Measurements from ENCODE around the gene RPL10A. TPM values are rescaled to one million over a fixed set of nuclear protein-coding genes. Genes with fewer than 3 reads are reported as not detected.

RPL10A gene
- total and polyA plus RNA-seq, 4 experiments from 2014 or later, result 844 to 2,070 (median 1,531) TPM

GRCh38 chr6:35497571-35498421 is 29.6 kb downstream of the RPL10A start:
- Histone ChIP-seq H3K27ac (ENCODE audit: low read depth, low read length) (peak overlapping the region; percentile 43), H3K4me3 (ENCODE audit: low read length in 2 of 2) (peak overlapping the region in 1 of 2 donors; percentile 59), H3K4me1 (ENCODE audit: insufficient read depth, low read length) (peaks cover 10% of the 10 kb centered on the region), H3K36me3 (ENCODE audit: insufficient read depth, low read length) (no peaks in the 10 kb centered on the region), H3K9me3 (ENCODE audit: control insufficient read depth in 1 of 2, low read length in 2 of 2) (no peaks in the 10 kb centered on the region), H3K27me3 (ENCODE audit: insufficient read depth, low read length) (no peaks in the 10 kb centered on the region)
- Mint-ChIP-seq H3K4me1 (peaks cover 10 to 37% (median 15%) of the 10 kb centered on the region in 4 donors), H3K27ac (peak overlapping the region in 3 of 7 donors; percentile 9 to 70 (median 55)), H3K36me3 (no peaks in the 10 kb centered on the region), H3K27me3 (peaks cover 9 to 18% of the 10 kb centered on the region in 2 donors), H3K9me3 (peaks cover 0 to 1% (median 0%) of the 10 kb centered on the region in 8 donors), H3K4me3 (peak overlapping the region; percentile 72 to 85 (median 82))
- DNase-seq, result peak; percentile 25 to 56 (median 37)
- intact Hi-C loops (cut with micrococcal nuclease), result loop anchor here (1.0 kb wide), 1 partner anchor 29 kb away; the partner anchor contains the start of gene RPL10A
- ChIA-PET CTCF (ENCODE audit: partially characterized antibody) (interaction anchor here (0.7 kb wide), 2 partner anchors 25 to 156 kb away, joined by 3 read pairs; no protein-coding TSS in a partner anchor), POLR2A (ENCODE audit: partially characterized antibody) (interaction anchor here (1.0 to 2.8 kb wide), 9 partner anchors 17 to 239 kb away, joined by 3 to 15 read pairs (median 3); partner anchors contain the start of genes FANCE and RPL10A)

- no peak for DNase-seq
- peaks cover 9 to 22% of the 10 kb centered on the region in 2 donors for H3K27me3 Mint-ChIP-seq
- peak overlapping the region; percentile 72 to 85 (median 82) for H3K4me3 Mint-ChIP-seq
- CTCF ChIA-PET (ENCODE audit: partially characterized antibody), result interaction anchor here (0.7 kb wide), 1 partner anchor 157 kb away, joined by 3 read pairs; no protein-coding TSS in a partner anchor
- intact Hi-C loops (cut with micrococcal nuclease), result no loop called here
- no peaks in the 10 kb centered on the region for H3K36me3 Mint-ChIP-seq
- Histone ChIP-seq H3K4me1 (ENCODE audit: insufficient read depth, low read length) (peaks cover 10% of the 10 kb centered on the region), H3K4me3 (ENCODE audit: low read length in 2 of 2) (no peak overlapping the region), H3K27ac (ENCODE audit: low read depth, low read length) (no peak overlapping the region), H3K27me3 (ENCODE audit: insufficient read depth, low read length) (no peaks in the 10 kb centered on the region), H3K36me3 (ENCODE audit: insufficient read depth, low read length) (no peaks in the 10 kb centered on the region), H3K9me3 (ENCODE audit: control insufficient read depth in 1 of 2, low read length in 2 of 2) (no peaks in the 10 kb centered on the region)
- H3K27ac Mint-ChIP-seq, result peak overlapping the region in 6 of 7 donors; percentile 22 to 79 (median 64)
- POLR2A ChIA-PET (ENCODE audit: partially characterized antibody), result interaction anchor here (1.0 to 2.8 kb wide), 7 partner anchors 16 to 239 kb away, joined by 3 to 15 read pairs (median 3); partner anchors contain the start of gene RPL10A
- H3K9me3 Mint-ChIP-seq, result peaks cover 0 to 1% (median 0%) of the 10 kb centered on the region in 8 donors
- H3K4me1 Mint-ChIP-seq, result peaks cover 10 to 32% (median 14%) of the 10 kb centered on the region in 4 donors
Measured at GRCh38 chr6:35498422-35499067, 30.3 kb downstream of the RPL10A start.

GRCh38 chr6:35499372-35499771 is 31.2 kb downstream of the RPL10A start:
- H3K4me3 Mint-ChIP-seq, result peak overlapping the region in 3 of 8 donors; percentile 19 to 43 (median 23)
- no peak overlapping the region for H3K27ac ChIP-seq (ENCODE audit: low read depth, low read length)
- intact Hi-C loops (cut with micrococcal nuclease), result no loop called here
- POLR2A ChIA-PET (ENCODE audit: partially characterized antibody), result interaction anchor here (1.2 kb wide), 1 partner anchor 155 kb away, joined by 3 read pairs; no protein-coding TSS in a partner anchor
- no peaks in the 10 kb centered on the region for H3K9me3 ChIP-seq (ENCODE audit: control insufficient read depth in 1 of 2, low read length in 2 of 2)
- H3K27ac Mint-ChIP-seq, result peak overlapping the region in 1 of 7 donors; percentile 9
- H3K36me3 ChIP-seq (ENCODE audit: insufficient read depth, low read length), result no peaks in the 10 kb centered on the region
- DNase-seq, result no peak
- no peak overlapping the region for H3K4me3 ChIP-seq (ENCODE audit: low read length in 2 of 2)
- peaks cover 9 to 22% of the 10 kb centered on the region in 2 donors for H3K27me3 Mint-ChIP-seq
- peaks cover 6 to 25% (median 9%) of the 10 kb centered on the region in 4 donors for H3K4me1 Mint-ChIP-seq
- no peaks in the 10 kb centered on the region for H3K27me3 ChIP-seq (ENCODE audit: insufficient read depth, low read length)
- H3K4me1 ChIP-seq (ENCODE audit: insufficient read depth, low read length), result peaks cover 10% of the 10 kb centered on the region
- peaks cover 0 to 1% (median 0%) of the 10 kb centered on the region in 8 donors for H3K9me3 Mint-ChIP-seq
- CTCF ChIA-PET (ENCODE audit: partially characterized antibody), result no interaction called here
- H3K36me3 Mint-ChIP-seq, result no peaks in the 10 kb centered on the region

GRCh38 chr6:35500782-35501181 is 32.6 kb downstream of the RPL10A start:
- Mint-ChIP-seq H3K27ac (no peak overlapping the region), H3K27me3 (peaks cover 9 to 22% of the 10 kb centered on the region in 2 donors), H3K4me1 (peaks cover 4 to 14% (median 7%) of the 10 kb centered on the region in 4 donors), H3K4me3 (no peak overlapping the region), H3K9me3 (peaks cover 0 to 1% (median 0%) of the 10 kb centered on the region in 8 donors), H3K36me3 (no peaks in the 10 kb centered on the region)
- no peaks in the 10 kb centered on the region for H3K36me3 ChIP-seq (ENCODE audit: insufficient read depth, low read length)
- POLR2A ChIA-PET (ENCODE audit: partially characterized antibody), result no interaction called here
- H3K4me3 ChIP-seq (ENCODE audit: low read length in 2 of 2), result no peak overlapping the region
- H3K4me1 ChIP-seq (ENCODE audit: insufficient read depth, low read length), result peaks cover 10% of the 10 kb centered on the region
- CTCF ChIA-PET (ENCODE audit: partially characterized antibody), result no interaction called here
- no peak for DNase-seq
- intact Hi-C loops (cut with micrococcal nuclease), result no loop called here
- no peaks in the 10 kb centered on the region for H3K9me3 ChIP-seq (ENCODE audit: control insufficient read depth in 1 of 2, low read length in 2 of 2)
- H3K27me3 ChIP-seq (ENCODE audit: insufficient read depth, low read length), result no peaks in the 10 kb centered on the region
- no peak overlapping the region for H3K27ac ChIP-seq (ENCODE audit: low read depth, low read length)

- Histone ChIP-seq H3K9me3 (ENCODE audit: control insufficient read depth in 1 of 2, low read length in 2 of 2) (no peaks in the 10 kb centered on the region), H3K27me3 (ENCODE audit: insufficient read depth, low read length) (no peaks in the 10 kb centered on the region), H3K27ac (ENCODE audit: low read depth, low read length) (no peak overlapping the region), H3K4me1 (ENCODE audit: insufficient read depth, low read length) (peaks cover 10% of the 10 kb centered on the region), H3K4me3 (ENCODE audit: low read length in 2 of 2) (no peak overlapping the region), H3K36me3 (ENCODE audit: insufficient read depth, low read length) (no peaks in the 10 kb centered on the region)
- DNase-seq, result no peak
- intact Hi-C loops (cut with micrococcal nuclease), result no loop called here
- POLR2A ChIA-PET (ENCODE audit: partially characterized antibody), result interaction anchor here (0.7 kb wide), 1 partner anchor 204 kb away, joined by 4 read pairs; no protein-coding TSS in a partner anchor
- CTCF ChIA-PET (ENCODE audit: partially characterized antibody), result interaction anchor here (0.7 kb wide), 1 partner anchor 25 kb away, joined by 4 read pairs; no protein-coding TSS in a partner anchor
- H3K4me3 Mint-ChIP-seq, result no peak overlapping the region
- peaks cover 0 to 1% (median 0%) of the 10 kb centered on the region in 8 donors for H3K9me3 Mint-ChIP-seq
- peaks cover 4 to 12% (median 7%) of the 10 kb centered on the region in 4 donors for H3K4me1 Mint-ChIP-seq
- H3K27me3 Mint-ChIP-seq, result peaks cover 9 to 23% of the 10 kb centered on the region in 2 donors
- H3K27ac Mint-ChIP-seq, result no peak overlapping the region
- no peaks in the 10 kb centered on the region for H3K36me3 Mint-ChIP-seq
Measured at GRCh38 chr6:35501784-35502183, 33.6 kb downstream of the RPL10A start.

GRCh38 chr6:35503534-35503933 is 35.3 kb downstream of the RPL10A start:
- Mint-ChIP-seq H3K9me3 (peaks cover 0 to 1% (median 0%) of the 10 kb centered on the region in 8 donors), H3K4me3 (no peak overlapping the region), H3K4me1 (peaks cover 2 to 4% (median 3%) of the 10 kb centered on the region in 4 donors), H3K27ac (no peak overlapping the region), H3K36me3 (no peaks in the 10 kb centered on the region), H3K27me3 (peaks cover 7 to 22% of the 10 kb centered on the region in 2 donors)
- ChIA-PET CTCF (ENCODE audit: partially characterized antibody) (no interaction called here), POLR2A (ENCODE audit: partially characterized antibody) (no interaction called here)
- no peaks in the 10 kb centered on the region for H3K27me3 ChIP-seq (ENCODE audit: insufficient read depth, low read length)
- H3K4me3 ChIP-seq (ENCODE audit: low read length in 2 of 2), result no peak overlapping the region
- peaks cover 2% of the 10 kb centered on the region for H3K4me1 ChIP-seq (ENCODE audit: insufficient read depth, low read length)
- no peak overlapping the region for H3K27ac ChIP-seq (ENCODE audit: low read depth, low read length)
- no peak for DNase-seq
- intact Hi-C loops (cut with micrococcal nuclease), result no loop called here
- no peaks in the 10 kb centered on the region for H3K9me3 ChIP-seq (ENCODE audit: control insufficient read depth in 1 of 2, low read length in 2 of 2)
- no peaks in the 10 kb centered on the region for H3K36me3 ChIP-seq (ENCODE audit: insufficient read depth, low read length)
